SK-N-SH (cell line): ENCODE data around the gene GNAT2. TPM values are rescaled to one million over a fixed set of nuclear protein-coding genes. Genes with fewer than 3 reads are reported as not detected.

Source experiments
- CTCF ChIA-PET: fragments of 300-600, 350-600 bp; formaldehyde crosslinking; extraction: SDS; loops from one replicate; lab custom pipeline; 2021; lab: Yijun Ruan, JAX
- POLR2A ChIA-PET: fragments of 350-600 bp; sonication (Branson Sonifier 250); formaldehyde crosslinking; extraction: SDS; loops from one replicate; lab custom pipeline; 2020; ENCODE audit warnings: antibody characterized with exemption, inconsistent platforms; lab: Yijun Ruan, JAX
- DNase-seq: peaks from one replicate; pipeline ENCODE4 v3.0.0; 2012
- H2AFZ ChIP-seq: fragments of 200-600 bp; sonication (generic); 2 replicates; pipeline ENCODE4 v1.8.1; 2016; ENCODE audit warnings: antibody characterized with exemption, mild to moderate bottlenecking, low read depth
- H3F3A ChIP-seq: fragments of 200-600 bp; sonication (generic); replicated peaks from 2 replicates; pipeline ENCODE3; 2016; ENCODE audit warnings: antibody characterized with exemption, mild to moderate bottlenecking; ENCODE audit not compliant: insufficient read depth
- H3K27ac ChIP-seq, 2 experiments: fragments of 200-500 bp in 1 of 2; fragments of 200-600 bp in 1 of 2; sonication (Bioruptor generic) in 1 of 2; sonication (generic), shearing (Covaris generic) in 1 of 2; 2 replicates each; pipeline versions ENCODE4 v1.5.1 to v1.6.1; 2014 to 2016; ENCODE audit warnings: low read depth in 2 of 2, inconsistent platforms in 1 of 2, low read length in 1 of 2, mild to moderate bottlenecking in 1 of 2, mixed read lengths in 1 of 2
- H3K27me3 ChIP-seq: fragments of 200-600 bp; sonication (generic), shearing (Covaris generic); 2 replicates; pipeline ENCODE4 v1.6.1; 2016; ENCODE audit warnings: mixed run types; ENCODE audit not compliant: insufficient read depth
- H3K36me3 ChIP-seq, 2 experiments: fragments of 200-500 bp in 1 of 2; fragments of 200-600 bp in 1 of 2; sonication (Bioruptor generic) in 1 of 2; sonication (generic) in 1 of 2; replicated peaks in 1 of 2; 2 replicates each; pipeline versions ENCODE3 to v1.5.1; 2014 to 2016; ENCODE audit warnings: low read length in 1 of 2, mild to moderate bottlenecking in 1 of 2; ENCODE audit not compliant: insufficient read depth in 2 of 2, control insufficient read depth in 1 of 2
- H3K4me1 ChIP-seq, 2 experiments: fragments of 200-500 bp in 1 of 2; fragments of 200-600 bp in 1 of 2; sonication (Bioruptor generic) in 1 of 2; sonication (generic), shearing (Covaris generic) in 1 of 2; 2 replicates each; pipeline versions ENCODE4 v1.5.1 to v1.6.1; 2014 to 2016; ENCODE audit warnings: low read depth in 1 of 2, low read length in 1 of 2, mixed run types in 1 of 2; ENCODE audit not compliant: insufficient read depth in 2 of 2, control insufficient read depth in 1 of 2
- H3K4me2 ChIP-seq: fragments of 200-600 bp; sonication (generic), shearing (Covaris generic); 2 replicates; pipeline ENCODE4 v1.6.1; 2017; ENCODE audit warnings: mixed run types
- H3K4me3 ChIP-seq, 2 experiments: fragments of 200-500 bp in 1 of 2; fragments of 200-600 bp in 1 of 2; sonication (Bioruptor generic) in 1 of 2; sonication (generic), shearing (Covaris generic) in 1 of 2; 2 replicates each; pipeline versions ENCODE4 v1.5.1 to v1.8.1; 2014 to 2016; ENCODE audit warnings: low read depth in 2 of 2, inconsistent platforms in 1 of 2, low read length in 1 of 2, mild to moderate bottlenecking in 1 of 2, mixed read lengths in 1 of 2, moderate library complexity in 1 of 2
- H3K79me2 ChIP-seq: fragments of 200-600 bp; sonication (generic); 2 replicates; pipeline ENCODE4 v1.8.1; 2017; ENCODE audit warnings: mild to moderate bottlenecking; ENCODE audit not compliant: insufficient read depth
- H3K9ac ChIP-seq: fragments of 200-600 bp; sonication (generic); 2 replicates; pipeline ENCODE4 v1.6.1; 2017; ENCODE audit warnings: mixed run types
- H3K9me2 ChIP-seq: fragments of 200-600 bp; sonication (generic); 2 replicates; pipeline ENCODE4 v1.6.1; 2017; ENCODE audit warnings: mixed run types
- H3K9me3 ChIP-seq: fragments of 200-600 bp; sonication (generic); 2 replicates; pipeline ENCODE4 v1.6.1; 2017; ENCODE audit warnings: mixed run types, mild to moderate bottlenecking, moderate library complexity
- H4K20me1 ChIP-seq: fragments of 200-600 bp; sonication (generic); 2 replicates; pipeline ENCODE4 v1.6.1; 2017; ENCODE audit warnings: mild to moderate bottlenecking, mixed run types; ENCODE audit not compliant: insufficient read depth
- FOXM1 ChIP-seq: IDR thresholded peaks from 2 replicates; pipeline ENCODE4 v1.4.0; 2012; ENCODE audit warnings: low read depth, mild to moderate bottlenecking
- GATA2 ChIP-seq: sonication (generic); formaldehyde crosslinking; IDR thresholded peaks from 2 replicates; pipeline ENCODE4 v1.5.0; 2020; ENCODE audit warnings: mild to moderate bottlenecking, missing genetic modification reagents
- JUND ChIP-seq: IDR thresholded peaks from 2 replicates; pipeline ENCODE4 v1.4.0; 2012
- MXI1 ChIP-seq: IDR thresholded peaks from 2 replicates; pipeline ENCODE4 v1.6.1; 2012; ENCODE audit warnings: mild to moderate bottlenecking, low read depth, low read length, improper control_type of control experiment
- RAD21 ChIP-seq: IDR thresholded peaks from 2 replicates; pipeline ENCODE4 v1.6.1; 2012; ENCODE audit warnings: mild to moderate bottlenecking, low read length
- RCOR1 ChIP-seq: fragments of 150-350 bp; IDR thresholded peaks from 2 replicates; pipeline ENCODE4 v1.6.1; 2017; ENCODE audit warnings: antibody characterized with exemption, low read length
- TAF1 ChIP-seq: IDR thresholded peaks from 2 replicates; pipeline ENCODE4 v1.6.1; 2012; ENCODE audit warnings: low read depth, mild to moderate bottlenecking, low read length, moderate library complexity, borderline replicate concordance
- TEAD4 ChIP-seq: IDR thresholded peaks from 2 replicates; pipeline ENCODE4 v1.4.0; 2012; ENCODE audit warnings: mild to moderate bottlenecking, borderline replicate concordance; ENCODE audit not compliant: insufficient read depth
- YY1 ChIP-seq: IDR thresholded peaks from 2 replicates; pipeline ENCODE4 v1.4.0; 2012; ENCODE audit warnings: low read depth, mild to moderate bottlenecking
- WGBS: methylation state at CpG from one replicate; pipeline ENCODE4 v1.1.6; 2017; ENCODE audit warnings: low lambda C conversion rate; 5-methylcytosine and 5-hydroxymethylcytosine counted together
- polyA plus RNA-seq, 3 experiments: library from polyadenylated mRNA; depleted of rRNA; stranded (reverse); fragments of >200 nt; gene quantifications; 2 replicates each; pipeline ENCODE4 v1.2.3, GENCODE V29; 2012
- TF ChIP-seq, protein P1 (sequence below): fragments of 150-350 bp; IDR thresholded peaks from 2 replicates; pipeline ENCODE4 v1.6.1; 2017; ENCODE audit warnings: antibody characterized with exemption, low read length, low read depth, borderline replicate concordance
- TF ChIP-seq, protein P2 (sequence below): IDR thresholded peaks from 2 replicates; pipeline ENCODE4 v1.4.0; 2012; ENCODE audit warnings: low read depth, borderline replicate concordance
- TF ChIP-seq, protein P3 (sequence below): fragments of 200-600 bp; sonication (generic); IDR thresholded peaks from 2 replicates; pipeline ENCODE4 v1.6.1; 2017; ENCODE audit warnings: antibody characterized with exemption, mild to moderate bottlenecking, moderate library complexity
- TF ChIP-seq, protein P4 (sequence below): IDR thresholded peaks from 2 replicates; pipeline ENCODE4 v1.4.0; 2012; ENCODE audit warnings: low read depth
- TF ChIP-seq, protein P5 (sequence below): fragments of 150-350 bp; IDR thresholded peaks from 2 replicates; pipeline ENCODE4 v1.6.1; 2016; ENCODE audit warnings: mild to moderate bottlenecking, low read depth, low read length

The GNAT2 gene
- polyA plus RNA-seq, 1 of the 3 experiments (the other 2 are of a cell fraction) = 0.16 TPM

DNA sequence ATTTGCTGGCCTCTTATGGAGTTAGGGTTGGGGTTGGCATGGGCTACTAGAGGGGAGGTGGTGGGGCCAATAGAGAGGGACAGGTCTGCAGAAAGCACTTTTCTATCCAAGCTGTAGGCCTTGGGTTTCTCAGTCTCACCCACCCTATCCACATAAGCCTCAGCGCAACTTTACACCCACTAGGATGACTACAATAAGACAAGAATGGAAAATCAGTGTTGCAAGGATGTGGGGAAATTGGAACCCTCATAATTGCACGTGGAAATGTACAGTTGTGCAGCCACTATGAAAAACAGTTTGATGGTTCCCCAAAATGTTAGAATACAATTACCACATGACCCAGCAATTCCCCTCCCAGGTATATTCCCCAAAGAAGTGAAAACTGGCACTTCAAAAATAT, 22.4 kb upstream of the GNAT2 start:
- H3K4me2 ChIP-seq = no peak overlapping the region
- H3K9me3 ChIP-seq = no peaks in the 10 kb centered on the region
- no peaks in the 10 kb centered on the region for H3K27me3 ChIP-seq
- no peak overlapping the region for H3K9ac ChIP-seq
- H3K4me3 ChIP-seq = no peak overlapping the region
- no peaks in the 10 kb centered on the region for H3K36me3 ChIP-seq
- CTCF ChIA-PET = interaction anchor here (1.0 to 9.5 kb wide), 9 partner anchors 9 to 151 kb away, joined by 3 to 169 read pairs (median 35); partner anchors contain the start of gene GSTM4
- 86% methylated on average over 2 of the region's 2 CpGs for WGBS
- POLR2A ChIA-PET = interaction anchor here (4.9 kb wide), 1 partner anchor 93 kb away, joined by 44 read pairs; the partner anchor contains the start of gene GNAI3
- no peaks in the 10 kb centered on the region for H4K20me1 ChIP-seq
- H2AFZ ChIP-seq = no peak overlapping the region
- H3F3A ChIP-seq = peaks cover 4% of the 10 kb centered on the region
- H3K4me1 ChIP-seq = peaks cover 0 to 56% of the 10 kb centered on the region in 2 experiments; a peak in 2 of 4 replicates
- no peaks in the 10 kb centered on the region for H3K79me2 ChIP-seq
- no peaks in the 10 kb centered on the region for H3K9me2 ChIP-seq
- TF ChIP-seq, protein P1, sequence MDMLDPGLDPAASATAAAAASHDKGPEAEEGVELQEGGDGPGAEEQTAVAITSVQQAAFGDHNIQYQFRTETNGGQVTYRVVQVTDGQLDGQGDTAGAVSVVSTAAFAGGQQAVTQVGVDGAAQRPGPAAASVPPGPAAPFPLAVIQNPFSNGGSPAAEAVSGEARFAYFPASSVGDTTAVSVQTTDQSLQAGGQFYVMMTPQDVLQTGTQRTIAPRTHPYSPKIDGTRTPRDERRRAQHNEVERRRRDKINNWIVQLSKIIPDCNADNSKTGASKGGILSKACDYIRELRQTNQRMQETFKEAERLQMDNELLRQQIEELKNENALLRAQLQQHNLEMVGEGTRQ = no peak
- no peak for TF ChIP-seq TEAD4
- no peak for TF ChIP-seq JUND
- no peak for TF ChIP-seq RAD21
- TF ChIP-seq TAF1 = no peak
- no peak for TF ChIP-seq FOXM1
- TF ChIP-seq YY1 = no peak
- TF ChIP-seq MXI1 = no peak
- TF ChIP-seq, protein P2, sequence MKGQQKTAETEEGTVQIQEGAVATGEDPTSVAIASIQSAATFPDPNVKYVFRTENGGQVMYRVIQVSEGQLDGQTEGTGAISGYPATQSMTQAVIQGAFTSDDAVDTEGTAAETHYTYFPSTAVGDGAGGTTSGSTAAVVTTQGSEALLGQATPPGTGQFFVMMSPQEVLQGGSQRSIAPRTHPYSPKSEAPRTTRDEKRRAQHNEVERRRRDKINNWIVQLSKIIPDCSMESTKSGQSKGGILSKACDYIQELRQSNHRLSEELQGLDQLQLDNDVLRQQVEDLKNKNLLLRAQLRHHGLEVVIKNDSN = no peak
- no peak for TF ChIP-seq RCOR1
- DNase-seq = no peak
- peak overlapping the region in 1 of 2 experiments; percentile 98; a peak in 2 of 4 replicates for H3K27ac ChIP-seq

DNA sequence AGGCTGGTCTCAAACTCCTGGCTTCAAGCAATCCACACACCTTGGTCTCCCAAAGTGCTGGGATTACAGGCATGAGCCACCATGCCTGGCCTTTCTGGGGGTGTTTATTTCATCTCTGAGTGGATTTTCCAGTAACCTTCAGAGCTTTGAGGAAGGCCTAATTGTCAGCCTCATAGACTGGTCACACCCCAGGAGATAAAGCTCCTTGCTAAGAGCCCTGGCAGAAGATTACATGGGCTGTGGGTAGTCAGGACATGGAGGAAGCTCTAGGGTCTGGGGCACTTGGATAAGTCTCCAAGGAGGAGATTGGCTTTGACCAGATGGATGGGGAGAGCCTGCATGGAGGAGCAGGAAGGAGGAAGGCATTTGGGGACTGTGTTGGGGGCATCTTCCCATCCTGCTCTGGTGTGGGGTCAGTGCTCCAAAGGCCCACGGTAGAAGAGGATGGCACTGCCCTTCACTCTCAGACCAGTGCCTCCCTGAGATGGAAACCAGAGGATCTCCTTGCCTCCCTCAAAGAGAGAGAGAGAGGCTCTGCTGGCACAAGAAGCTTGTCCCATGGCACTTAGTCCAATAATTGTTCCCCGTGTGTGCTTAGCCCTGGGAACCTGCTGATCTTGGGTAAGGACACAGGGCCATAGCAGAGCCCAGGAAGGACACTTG, 21.8 kb upstream of the GNAT2 start:
- 50% methylated on average over 1 of the region's 2 CpGs for WGBS
- Histone ChIP-seq H3K4me1 (peaks cover 2 to 62% of the 10 kb centered on the region in 2 experiments; a peak in 3 of 4 replicates), H3K79me2 (no peaks in the 10 kb centered on the region), H3K36me3 (no peaks in the 10 kb centered on the region)
- TF ChIP-seq, protein P3, sequence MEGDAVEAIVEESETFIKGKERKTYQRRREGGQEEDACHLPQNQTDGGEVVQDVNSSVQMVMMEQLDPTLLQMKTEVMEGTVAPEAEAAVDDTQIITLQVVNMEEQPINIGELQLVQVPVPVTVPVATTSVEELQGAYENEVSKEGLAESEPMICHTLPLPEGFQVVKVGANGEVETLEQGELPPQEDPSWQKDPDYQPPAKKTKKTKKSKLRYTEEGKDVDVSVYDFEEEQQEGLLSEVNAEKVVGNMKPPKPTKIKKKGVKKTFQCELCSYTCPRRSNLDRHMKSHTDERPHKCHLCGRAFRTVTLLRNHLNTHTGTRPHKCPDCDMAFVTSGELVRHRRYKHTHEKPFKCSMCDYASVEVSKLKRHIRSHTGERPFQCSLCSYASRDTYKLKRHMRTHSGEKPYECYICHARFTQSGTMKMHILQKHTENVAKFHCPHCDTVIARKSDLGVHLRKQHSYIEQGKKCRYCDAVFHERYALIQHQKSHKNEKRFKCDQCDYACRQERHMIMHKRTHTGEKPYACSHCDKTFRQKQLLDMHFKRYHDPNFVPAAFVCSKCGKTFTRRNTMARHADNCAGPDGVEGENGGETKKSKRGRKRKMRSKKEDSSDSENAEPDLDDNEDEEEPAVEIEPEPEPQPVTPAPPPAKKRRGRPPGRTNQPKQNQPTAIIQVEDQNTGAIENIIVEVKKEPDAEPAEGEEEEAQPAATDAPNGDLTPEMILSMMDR = no peak
- TF ChIP-seq, protein P4, sequence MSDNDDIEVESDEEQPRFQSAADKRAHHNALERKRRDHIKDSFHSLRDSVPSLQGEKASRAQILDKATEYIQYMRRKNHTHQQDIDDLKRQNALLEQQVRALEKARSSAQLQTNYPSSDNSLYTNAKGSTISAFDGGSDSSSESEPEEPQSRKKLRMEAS = no peak
- TF ChIP-seq RAD21 = no peak
- TF ChIP-seq GATA2 (CRISPR knock-in tag) = no peak
- TF ChIP-seq, protein P5, sequence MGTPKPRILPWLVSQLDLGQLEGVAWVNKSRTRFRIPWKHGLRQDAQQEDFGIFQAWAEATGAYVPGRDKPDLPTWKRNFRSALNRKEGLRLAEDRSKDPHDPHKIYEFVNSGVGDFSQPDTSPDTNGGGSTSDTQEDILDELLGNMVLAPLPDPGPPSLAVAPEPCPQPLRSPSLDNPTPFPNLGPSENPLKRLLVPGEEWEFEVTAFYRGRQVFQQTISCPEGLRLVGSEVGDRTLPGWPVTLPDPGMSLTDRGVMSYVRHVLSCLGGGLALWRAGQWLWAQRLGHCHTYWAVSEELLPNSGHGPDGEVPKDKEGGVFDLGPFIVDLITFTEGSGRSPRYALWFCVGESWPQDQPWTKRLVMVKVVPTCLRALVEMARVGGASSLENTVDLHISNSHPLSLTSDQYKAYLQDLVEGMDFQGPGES = no peak
- TF ChIP-seq, all 33 proteins: peak for 0
- H3K9ac ChIP-seq = no peak overlapping the region
- H4K20me1 ChIP-seq = no peaks in the 10 kb centered on the region
- H3K27me3 ChIP-seq = no peaks in the 10 kb centered on the region
- H3K9me2 ChIP-seq = no peaks in the 10 kb centered on the region
- no peak overlapping the region for H3K4me3 ChIP-seq
- H3F3A ChIP-seq = peaks cover 4% of the 10 kb centered on the region
- no peak overlapping the region for H2AFZ ChIP-seq
- no peaks in the 10 kb centered on the region for H3K9me3 ChIP-seq
- POLR2A ChIA-PET = interaction anchor here (1.9 to 4.9 kb wide), 3 partner anchors 9 to 95 kb away, joined by 8 to 44 read pairs (median 11); partner anchors contain the start of gene GNAI3
- no peak for DNase-seq
- CTCF ChIA-PET = interaction anchor here (0.7 to 9.5 kb wide), 26 partner anchors 9 to 855 kb away, joined by 3 to 169 read pairs (median 10); partner anchors contain the start of genes AHCYL1, AMPD2, GNAI3 and GNAT2
- no peak overlapping the region for H3K4me2 ChIP-seq
- peak overlapping the region in 1 of 2 experiments; percentile 98; a peak in 3 of 4 replicates for H3K27ac ChIP-seq
